Hypothalamus (tissue), 51 donors: ENCODE measurements around the gene LRRN1.

ENCODE experiments used
- DNase-seq, 51 donors: peaks; one replicate each; lab custom pipeline; 2025; lab: John Stamatoyannopoulos, UW

LRRN1 gene

DNA sequence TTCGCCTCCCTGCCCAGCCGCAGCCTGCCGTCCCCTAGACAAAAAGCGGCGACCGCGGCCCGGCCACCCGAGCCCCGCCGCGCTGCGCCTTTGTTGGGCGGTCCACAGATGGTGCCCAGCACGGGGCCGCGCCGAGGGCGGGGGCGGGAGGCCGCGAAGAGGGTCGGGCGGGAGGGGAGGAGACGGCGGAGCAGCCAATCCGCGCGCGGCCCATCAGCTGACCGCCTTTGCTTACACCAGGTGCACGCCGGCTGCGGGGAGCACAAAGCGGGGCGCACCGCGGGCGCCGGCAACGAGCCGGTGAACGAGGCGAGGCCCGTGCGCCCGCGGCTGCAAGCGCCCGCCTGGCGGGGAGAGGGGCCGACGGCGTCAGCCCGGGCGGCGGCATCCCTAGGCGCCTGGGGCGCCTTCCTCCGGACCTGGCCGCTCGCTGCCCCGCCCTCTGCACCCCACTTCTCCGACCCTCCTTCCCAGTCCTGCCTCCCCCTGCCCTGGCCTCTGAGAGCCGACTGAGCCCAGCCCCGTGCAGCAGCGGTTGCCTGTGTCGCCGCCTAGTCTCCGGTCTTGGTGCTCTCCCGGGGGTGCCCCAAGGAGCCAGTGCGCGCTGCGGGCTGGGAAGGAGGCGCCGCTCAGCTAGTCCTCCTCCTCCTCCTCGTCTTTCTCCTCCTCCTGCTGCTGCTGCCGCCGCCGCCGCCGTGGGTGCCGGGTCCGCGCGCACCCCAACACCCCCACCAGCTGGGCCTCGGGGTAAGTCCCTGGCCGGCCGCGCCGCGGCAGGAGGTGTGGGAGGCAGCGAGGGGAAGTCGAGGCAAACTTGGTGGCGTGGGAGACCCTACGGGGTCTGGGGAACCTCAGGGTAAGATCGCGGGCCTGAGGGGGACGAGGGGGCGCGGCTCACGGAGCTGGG, at the start of gene LRRN1:
TSS of gene LRRN1 (plus strand) at position 259 of the 907 bp plus-strand sequence. CDS start 45,211 bp downstream, outside the sequence.
- peak in 50 of 51 donors; percentile 9 to 91 (median 72) for DNase-seq

DNA sequence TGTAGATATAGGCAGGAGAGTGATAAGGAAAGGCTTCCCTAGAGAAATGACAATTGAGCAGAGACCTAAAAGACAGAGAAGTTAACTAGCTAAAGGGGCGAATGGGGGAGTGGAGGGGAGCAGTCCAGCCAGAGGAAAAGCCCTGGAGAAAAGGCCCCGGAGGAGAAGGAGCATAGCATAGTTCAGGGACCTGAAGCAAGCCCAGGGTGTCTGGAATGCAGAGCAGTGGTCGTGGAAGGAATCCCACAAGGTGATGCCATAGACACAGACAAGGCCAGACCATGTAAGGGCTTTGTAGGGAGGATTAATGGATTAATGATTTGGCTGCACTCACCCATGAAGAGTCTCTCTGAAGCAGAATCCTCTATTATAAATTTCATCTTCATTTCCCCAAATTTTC, 45.8 kb upstream of the LRRN1 start:
- DNase-seq: no peak

DNA sequence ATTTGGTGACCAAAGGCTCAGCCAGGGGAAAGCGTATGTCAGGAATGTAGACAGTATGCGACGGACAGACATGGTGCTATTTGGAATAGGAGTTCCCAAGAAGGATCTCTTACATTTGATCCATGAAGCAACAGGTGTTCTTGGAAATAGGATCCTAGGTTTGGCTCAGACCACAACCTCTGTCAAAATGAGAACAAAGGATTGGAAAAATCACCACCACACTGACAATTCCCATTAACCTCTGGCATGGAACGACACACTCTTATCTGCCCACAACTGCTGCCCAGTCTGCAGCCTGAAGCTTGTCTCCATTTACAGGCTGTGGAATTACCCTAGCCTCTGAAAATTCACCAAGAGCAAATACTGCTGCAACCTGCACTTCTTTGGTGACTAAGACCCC, 33.6 kb upstream of the LRRN1 start:
- DNase-seq: no peak

DNA sequence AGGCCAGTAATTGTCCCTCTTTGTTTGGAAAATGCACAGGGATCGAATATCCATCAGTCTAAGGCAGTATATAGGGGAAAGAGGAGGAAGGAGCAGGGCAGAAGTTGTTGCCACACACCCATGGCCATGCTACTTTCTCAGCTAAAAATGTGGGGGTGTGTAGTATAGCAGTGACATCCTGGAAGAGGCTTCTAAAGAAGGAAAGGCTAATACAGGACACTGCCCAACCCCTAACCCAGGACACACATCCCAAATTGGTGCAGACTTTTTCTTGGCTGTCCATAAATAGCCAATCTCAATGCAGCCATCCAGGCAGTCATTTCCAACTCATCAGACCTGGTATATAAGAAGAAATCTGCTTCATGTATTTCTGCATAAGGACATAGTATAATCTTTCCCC, 33.1 kb upstream of the LRRN1 start:
- no peak for DNase-seq

DNA sequence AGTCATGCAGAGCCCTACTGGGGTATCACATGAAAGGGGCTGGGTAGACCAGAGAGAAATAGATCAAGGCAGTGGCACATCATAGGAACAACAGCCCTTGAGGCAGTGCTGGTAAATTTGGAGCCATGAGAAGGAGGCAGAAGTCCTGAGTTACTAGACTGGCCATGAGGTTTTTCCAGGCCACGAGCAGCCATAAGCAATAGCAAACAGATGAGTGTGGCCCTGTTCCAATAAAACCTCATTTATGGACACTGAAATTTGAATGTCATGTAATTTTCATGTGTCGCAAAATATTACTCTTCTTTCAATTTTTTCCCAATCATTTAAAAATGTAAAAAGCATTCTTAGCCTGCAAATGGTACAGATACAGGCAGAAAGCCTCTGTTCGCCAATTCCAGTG, 28.1 kb upstream of the LRRN1 start:
- no peak for DNase-seq

DNA sequence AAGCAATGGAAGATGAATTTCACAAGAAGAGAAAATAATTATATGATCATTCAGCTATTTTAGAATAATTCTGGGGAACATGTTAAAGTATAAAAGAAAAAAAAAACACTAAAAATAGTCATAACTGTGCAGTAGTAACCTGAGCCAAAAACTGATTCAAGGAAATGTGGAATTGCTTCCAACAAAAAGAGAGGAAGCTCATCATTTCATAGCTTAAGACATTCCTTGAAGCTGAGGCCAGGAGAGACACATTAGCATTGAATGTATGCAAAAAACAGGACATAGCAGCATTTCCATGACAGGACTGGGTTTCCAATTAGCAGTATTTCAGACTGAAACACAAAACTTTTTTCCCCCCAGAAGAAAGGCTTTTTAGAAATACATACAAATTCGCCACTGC, 27.7 kb upstream of the LRRN1 start:
- DNase-seq: no peak

DNA sequence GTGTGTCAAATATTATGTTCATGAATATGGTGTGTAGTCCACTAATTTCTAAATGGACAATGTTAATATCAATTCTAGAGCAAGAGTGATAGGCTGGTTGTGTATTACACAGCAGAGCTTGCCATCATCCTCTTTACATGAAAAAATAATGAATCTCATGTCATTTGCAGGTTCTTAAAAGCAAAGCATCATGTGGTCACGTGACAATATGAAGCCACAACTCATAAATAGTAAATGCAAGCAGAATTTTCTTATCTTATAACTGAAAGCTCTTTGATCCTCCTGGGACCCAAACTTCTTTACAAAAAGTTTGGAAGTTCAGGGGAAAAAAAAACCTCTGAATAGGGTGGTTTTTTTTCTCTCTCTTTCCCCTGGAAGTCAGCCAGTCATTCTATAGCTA, 26.9 kb upstream of the LRRN1 start:
- DNase-seq: no peak

DNA sequence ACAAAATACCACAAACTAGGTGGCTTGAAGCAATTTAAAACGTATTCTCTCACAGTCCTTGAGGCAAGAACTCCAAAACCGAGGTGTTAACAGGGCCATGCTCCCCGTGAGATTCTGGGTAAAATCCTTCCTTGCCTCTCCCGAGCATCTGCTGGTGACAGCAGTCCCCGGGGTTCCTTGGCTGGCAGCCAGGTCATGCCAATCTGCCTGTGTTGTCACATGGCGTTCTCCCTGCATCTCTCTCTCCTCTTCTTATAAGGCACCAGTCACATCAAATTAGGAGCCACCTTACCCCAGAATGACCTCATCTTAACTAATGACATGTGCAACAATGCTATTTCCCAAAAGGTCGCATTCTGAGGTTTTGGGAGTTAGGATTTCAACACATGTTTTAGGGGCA, 26.3 kb upstream of the LRRN1 start:
- peak in 15 of 51 donors; percentile 1 to 40 (median 7) for DNase-seq

DNA sequence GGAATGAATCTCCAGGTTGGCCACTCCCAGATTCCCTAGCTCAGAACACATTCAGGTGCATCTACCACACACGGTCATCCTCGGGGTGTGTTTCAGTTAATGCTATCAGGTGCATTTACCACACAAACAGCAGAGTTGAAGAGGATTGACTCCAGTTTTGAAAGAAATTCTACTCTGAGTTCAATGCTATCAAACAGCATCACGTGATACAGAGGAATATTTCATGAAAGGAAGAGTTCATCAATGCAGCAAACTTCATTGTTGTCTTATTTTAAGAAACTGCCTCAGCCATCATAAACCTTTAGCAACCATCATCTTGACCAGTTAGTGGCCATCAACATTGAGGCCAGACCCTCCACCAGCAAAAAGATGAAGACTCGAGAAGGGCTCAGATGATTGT, 22.6 kb upstream of the LRRN1 start:
- DNase-seq: no peak

DNA sequence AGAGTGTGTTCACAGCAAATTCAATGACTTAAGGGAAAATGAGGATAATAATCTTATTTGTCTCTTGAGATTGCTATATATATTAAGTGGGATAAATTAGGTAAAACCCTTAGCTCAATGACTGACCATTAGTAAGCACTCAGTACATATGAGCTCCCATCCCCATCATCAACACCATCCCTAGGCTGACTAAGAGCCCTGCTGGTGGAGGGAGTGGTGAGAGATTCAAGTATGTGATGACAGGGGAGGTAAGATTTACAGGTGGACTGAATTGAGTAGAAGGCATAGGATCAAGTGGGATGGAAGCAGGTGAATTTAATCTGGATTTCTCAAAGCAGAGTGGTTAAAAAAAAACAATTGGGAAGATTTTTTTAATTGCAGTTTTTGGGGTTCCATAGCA, 21.0 kb upstream of the LRRN1 start:
- DNase-seq: no peak

DNA sequence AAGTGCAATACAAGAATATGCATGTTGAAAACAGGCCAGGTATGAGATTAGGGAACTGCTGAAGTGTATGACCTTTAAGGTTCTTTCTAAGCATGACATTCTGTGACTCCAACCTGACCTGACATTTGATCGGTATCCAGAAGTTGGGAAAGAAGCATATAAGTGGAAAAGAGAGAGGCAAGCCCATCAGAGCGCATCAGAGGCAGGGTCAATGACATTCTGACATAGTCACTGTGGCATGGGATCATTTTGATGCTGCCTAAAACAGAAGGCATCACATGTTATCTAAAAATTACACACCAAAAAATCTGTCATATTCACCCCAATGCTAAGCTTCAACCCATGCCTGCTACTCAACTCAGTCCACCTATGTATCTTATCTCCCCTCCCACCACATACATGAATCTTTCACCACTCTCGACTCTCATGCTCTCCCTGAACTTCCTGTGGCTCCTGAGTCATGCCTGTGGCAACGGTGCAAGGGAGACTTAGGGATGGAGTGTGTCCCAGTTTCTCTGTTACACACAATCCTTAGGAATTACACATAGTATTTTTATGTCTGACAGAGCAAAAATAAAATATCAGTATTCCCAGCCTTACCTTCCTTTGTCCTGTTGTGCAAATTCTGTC, 20.5 kb upstream of the LRRN1 start:
- DNase-seq: no peak

DNA sequence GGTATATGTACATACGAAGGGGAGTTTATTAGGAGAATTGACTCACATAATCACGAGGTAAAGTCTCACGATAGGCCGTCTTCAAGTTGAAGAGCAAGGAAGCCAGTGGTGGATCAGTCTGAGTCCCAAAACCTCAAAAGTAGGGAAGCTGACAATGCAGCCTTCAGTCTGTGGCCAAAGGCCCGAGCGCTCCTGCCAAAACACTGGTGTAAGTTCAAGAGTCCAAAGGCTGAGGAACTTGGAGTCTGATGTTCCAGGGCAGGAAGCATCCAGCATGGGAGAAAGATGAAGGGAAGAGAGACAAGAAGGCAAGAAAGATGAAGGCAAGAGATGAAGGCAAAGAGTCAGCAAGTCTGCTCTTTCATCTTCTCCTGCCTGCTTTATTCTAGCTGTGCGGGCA, 16.8 kb upstream of the LRRN1 start:
- no peak for DNase-seq

DNA sequence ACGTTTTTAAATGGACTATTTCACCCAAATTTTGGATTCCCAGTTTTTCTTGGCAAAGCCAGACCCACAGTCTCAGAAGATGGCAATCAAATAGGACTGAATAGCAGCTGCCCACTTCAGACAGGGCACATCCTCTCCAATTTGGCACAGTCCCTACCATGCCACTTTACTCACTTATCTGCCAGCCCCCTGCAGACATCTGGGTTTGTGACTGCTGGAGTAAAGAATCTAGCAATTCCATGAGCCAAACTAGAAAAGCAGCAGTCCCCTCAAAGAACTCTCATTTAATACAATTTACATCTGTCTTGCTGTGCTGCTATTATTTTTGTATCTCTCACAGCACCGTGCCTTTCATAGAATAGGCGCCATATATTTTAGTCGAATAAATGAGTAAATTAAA, 16.0 kb upstream of the LRRN1 start:
- DNase-seq: no peak

DNA sequence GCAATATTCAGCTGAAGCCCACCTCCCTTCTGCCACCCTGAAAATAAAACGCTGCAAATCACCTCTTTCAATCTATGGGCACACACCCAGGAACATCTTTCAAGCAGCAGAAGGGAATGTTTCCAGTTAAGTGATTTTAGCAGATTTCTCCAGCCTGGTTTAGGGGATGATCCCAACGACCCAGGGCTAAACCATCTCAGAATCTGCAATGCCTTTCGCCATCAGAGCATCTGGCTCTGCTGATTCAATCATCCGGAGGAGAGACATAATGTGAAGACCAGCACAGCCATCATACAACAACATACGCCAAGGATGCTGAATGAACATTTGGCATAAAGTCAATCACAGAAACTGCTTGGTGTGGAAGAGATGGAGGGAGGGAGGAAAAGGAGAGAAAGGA, 15.5 kb upstream of the LRRN1 start:
- DNase-seq: no peak

DNA sequence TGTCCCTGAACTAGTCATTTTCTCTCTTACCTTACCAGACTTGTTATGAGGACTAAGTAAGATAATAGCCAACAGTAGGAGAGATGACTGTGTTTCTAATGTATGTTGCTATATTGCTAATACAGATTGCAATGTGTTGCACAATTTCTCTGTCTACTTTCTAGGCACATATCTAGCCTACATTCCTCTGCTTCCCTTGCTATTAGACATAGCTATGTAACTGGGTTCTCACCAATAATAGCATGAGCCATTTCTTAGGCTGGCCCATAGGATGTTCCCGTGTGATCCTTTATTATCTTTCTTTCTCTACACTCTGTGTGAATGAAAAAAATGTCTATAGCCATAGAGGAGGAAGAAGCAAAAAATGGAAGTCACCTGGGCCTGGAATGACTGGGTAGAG, 6.8 kb upstream of the LRRN1 start:
- no peak for DNase-seq

DNA sequence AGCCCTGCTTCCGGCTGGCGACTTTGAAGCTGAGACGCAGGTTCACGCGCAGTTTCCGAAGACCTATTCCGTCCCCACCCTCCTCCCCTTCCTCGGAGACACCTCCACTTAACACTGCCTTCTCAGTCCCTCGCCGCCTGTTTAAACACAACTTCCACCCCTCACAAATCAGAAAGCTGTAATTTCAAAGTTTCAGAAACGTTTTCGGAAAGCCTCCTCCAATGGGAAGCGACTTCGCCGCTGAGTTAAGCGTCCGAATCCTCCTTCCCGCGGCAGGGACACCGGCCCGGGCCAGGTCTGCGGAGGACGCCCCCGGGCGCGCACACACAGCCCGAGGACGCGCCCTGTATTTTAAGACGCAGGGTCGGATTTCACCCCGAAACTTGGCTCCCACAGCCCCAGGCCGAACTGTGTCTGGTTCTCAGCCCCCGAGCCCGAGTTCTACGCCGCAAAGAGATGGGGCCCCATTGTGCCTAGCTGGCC, 559 bp upstream of the LRRN1 start:
- peak in 20 of 51 donors; percentile 6 to 75 (median 37) for DNase-seq

DNA sequence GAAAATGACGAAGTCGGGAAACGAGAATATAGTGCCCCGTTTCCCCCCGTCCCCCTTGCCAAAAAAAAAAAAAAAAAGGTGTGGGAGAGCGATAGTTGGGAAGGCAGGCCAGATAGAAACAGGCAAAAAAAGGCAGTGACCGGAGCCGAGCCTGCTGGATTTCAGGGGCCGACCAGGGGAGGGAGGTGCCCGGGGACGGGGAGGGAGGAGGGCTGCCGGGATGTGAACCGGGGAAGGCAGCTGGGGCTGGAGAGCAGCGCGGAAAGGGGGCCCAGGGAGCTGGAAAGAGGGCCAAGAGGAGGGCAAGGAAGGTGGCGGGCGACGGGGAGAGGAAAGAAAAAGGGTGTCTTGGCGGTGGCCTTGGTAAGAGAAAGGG, 837 bp downstream of the LRRN1 start:
- peak in 25 of 51 donors; percentile 2 to 40 (median 18) for DNase-seq

DNA sequence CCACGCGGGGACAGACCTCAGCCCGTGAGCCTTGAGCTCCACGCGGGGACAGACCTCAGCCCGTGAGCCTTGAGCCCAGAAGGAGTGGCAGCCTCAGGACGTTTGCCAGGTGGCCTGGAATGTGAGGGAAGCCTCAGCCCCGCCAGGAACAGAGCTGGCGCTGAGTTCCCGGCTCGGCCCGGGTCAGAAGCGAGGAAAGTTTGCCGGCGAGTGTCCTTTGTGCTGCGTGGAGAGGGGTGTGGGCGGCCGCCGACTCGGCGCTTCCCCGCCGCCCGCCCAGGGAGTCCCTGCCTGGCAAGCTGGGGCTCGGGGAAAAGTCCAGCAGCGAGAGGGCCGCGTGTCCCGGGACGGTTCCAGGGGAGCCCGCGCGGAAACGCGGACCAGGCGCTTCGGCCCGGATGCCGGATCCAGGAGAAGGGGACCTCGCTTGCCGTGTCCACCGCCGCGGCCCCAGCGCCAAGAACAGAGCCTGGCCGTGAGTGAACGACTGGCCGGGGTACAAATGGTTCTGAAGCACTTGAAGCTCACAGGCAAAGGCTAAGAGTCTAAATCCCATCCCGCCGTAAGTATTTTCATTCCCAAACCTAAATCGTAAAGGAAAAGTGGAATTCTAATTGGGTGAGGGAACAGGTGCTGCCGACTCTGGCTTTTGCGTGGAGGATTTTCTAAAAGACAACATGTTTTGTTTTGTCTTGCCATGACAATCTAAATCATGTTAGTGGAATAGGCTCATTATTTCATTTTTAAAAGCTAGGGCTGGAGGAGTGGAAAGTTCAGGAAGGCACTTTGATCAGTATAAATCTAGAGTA, 1.7 kb downstream of the LRRN1 start:
- DNase-seq: peak in 28 of 51 donors; percentile 2 to 61 (median 26)

DNA sequence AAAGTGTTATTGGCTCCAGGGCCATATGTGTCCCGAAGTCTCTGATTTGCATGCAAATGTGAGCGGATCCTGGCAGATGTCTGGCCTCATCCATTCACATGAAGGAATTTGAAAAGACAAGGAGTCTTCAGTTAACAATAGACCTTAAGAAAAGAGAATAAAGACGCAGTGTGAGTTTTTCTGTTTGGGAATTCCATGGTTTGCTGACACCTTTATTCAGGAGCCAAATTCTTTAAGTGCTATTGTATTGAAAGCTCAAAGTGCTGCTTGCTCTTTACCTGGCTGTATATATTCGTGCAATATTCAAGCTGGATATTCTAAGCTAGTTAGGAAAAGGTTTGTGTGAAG, 2.2 kb downstream of the LRRN1 start:
- peak in 1 of 51 donors; percentile 54 for DNase-seq

DNA sequence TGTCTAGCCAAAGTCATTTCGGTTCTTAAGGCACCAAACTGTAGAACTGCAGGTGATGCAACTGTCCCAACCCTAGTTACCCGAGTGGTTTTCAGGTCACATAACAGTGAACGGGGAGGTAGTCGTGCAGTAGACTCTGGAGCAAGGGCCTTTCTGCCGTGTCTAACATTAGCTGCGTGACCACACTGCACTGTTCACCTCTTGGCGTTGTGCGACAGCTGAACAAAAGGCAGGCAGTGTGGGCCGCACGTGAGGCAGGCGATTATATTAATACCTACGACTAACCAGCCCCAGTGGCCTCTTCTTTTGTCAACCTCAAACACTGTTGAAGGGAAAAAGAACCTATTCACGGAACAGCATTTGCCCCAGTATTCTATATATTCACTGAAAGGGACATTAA, 2.8 kb downstream of the LRRN1 start:
- no peak for DNase-seq

DNA sequence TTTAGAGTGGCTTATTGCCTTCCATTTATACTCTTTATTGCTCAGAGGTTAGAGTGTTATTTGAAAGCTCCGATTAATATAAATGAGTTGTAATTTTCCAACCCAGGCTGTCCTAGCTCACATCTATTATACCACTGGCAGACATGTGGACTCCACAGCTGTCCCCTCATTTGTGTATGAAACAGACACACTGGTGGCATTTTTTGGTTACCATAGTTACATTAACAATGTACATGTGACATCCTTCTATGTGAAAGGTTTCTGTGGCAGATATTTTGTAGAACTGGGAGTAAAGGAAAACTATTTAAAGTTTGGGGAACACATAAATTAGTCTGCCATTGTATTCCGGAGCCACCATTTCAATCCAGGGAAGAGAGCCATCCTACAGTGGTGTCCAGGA, 5.3 kb downstream of the LRRN1 start:
- no peak for DNase-seq
